WERI-Rb-1 (cell line): Measurements from ENCODE around the gene CSRP3.

Experiments used
- DNase-seq: peaks from one replicate; pipeline ENCODE4 v3.0.0-alpha.2; 2020
- H3K27ac ChIP-seq: fragments of 250-450 bp; sonication (Bioruptor Pico); 2 replicates; pipeline ENCODE4 v1.5.1; 2020; ENCODE audit warnings: mild to moderate bottlenecking, moderate library complexity
- H3K27me3 ChIP-seq: fragments of 250-450 bp; sonication (Bioruptor Pico); 2 replicates; pipeline ENCODE4 v1.5.1; 2021; ENCODE audit warnings: mild to moderate bottlenecking, low read depth, moderate library complexity; ENCODE audit not compliant: insufficient read depth, severe bottlenecking
- H3K36me3 ChIP-seq: fragments of 250-450 bp; sonication (Bioruptor Pico); 2 replicates; pipeline ENCODE4 v1.5.1; 2020; ENCODE audit warnings: mild to moderate bottlenecking, moderate library complexity
- H3K4me3 ChIP-seq: 2 replicates; pipeline ENCODE4 v1.5.1; 2011; ENCODE audit warnings: low read depth, mild to moderate bottlenecking, control low read depth, low read length
- H3K9me3 ChIP-seq: fragments of 250-450 bp; sonication (Bioruptor Pico); 2 replicates; pipeline ENCODE4 v1.5.1; 2021; ENCODE audit warnings: mild to moderate bottlenecking, moderate library complexity; ENCODE audit not compliant: severe bottlenecking
- TF ChIP-seq, protein P1 (sequence below): IDR thresholded peaks from 2 replicates; pipeline ENCODE4 v1.5.1; 2011; ENCODE audit warnings: low read depth, mild to moderate bottlenecking, control low read depth, inconsistent platforms, low read length

Gene CSRP3

DNA sequence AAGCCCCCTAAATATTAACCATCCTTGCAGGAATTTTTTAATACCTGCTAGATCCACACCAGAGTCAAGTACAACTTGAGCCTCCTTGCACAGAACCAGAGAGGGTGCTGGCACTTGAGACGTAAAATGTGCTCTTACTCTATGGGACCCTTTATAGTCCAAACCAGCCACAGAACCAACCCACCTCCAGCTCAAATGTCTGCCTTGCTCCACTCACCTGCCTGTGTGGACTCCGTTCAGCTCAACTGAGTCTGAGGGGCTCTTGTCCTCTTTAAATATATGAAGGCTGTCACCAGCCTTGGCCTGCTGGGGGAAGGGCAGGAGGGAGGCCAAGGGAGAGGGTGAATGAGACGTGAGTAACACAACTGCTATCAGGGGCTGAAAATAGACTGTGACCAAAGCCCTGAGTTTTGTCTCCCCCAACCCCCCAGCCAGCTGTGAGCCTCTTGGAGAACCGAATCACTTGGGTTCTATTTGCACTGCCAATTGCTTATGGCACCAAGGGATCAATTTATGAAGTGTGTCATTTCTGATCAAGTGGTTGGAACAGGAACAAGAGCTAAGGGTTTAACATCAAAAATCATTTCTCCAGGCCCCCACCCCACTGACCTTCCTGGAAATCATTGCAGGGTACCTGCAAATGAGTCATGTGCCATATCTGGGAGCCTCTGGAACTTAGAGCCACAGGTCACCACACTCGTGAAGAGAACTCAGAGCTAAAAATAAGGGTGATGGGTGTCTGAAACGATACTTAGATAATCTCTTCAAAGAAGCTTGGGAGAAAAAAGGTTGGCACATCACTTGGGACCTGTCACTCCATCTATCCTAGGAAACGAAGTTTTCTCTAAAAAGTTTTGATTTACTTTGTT lies at the start of gene CSRP3:
Gene CSRP3 (minus strand): TSS at position 247 of the 869 bp plus-strand sequence. CDS start 9,535 bp downstream, outside the sequence.
- Histone ChIP-seq H3K4me3 (no peak within 1 kb of the TSS), H3K9me3 (no peaks in the 10 kb centered on the region), H3K27ac (no peak within 1 kb of the TSS), H3K27me3 (peaks cover 2% of the 10 kb centered on the region), H3K36me3 (no peaks in the 10 kb centered on the region)
- DNase-seq: no peak
- TF ChIP-seq, protein P1, sequence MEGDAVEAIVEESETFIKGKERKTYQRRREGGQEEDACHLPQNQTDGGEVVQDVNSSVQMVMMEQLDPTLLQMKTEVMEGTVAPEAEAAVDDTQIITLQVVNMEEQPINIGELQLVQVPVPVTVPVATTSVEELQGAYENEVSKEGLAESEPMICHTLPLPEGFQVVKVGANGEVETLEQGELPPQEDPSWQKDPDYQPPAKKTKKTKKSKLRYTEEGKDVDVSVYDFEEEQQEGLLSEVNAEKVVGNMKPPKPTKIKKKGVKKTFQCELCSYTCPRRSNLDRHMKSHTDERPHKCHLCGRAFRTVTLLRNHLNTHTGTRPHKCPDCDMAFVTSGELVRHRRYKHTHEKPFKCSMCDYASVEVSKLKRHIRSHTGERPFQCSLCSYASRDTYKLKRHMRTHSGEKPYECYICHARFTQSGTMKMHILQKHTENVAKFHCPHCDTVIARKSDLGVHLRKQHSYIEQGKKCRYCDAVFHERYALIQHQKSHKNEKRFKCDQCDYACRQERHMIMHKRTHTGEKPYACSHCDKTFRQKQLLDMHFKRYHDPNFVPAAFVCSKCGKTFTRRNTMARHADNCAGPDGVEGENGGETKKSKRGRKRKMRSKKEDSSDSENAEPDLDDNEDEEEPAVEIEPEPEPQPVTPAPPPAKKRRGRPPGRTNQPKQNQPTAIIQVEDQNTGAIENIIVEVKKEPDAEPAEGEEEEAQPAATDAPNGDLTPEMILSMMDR: no peak

DNA sequence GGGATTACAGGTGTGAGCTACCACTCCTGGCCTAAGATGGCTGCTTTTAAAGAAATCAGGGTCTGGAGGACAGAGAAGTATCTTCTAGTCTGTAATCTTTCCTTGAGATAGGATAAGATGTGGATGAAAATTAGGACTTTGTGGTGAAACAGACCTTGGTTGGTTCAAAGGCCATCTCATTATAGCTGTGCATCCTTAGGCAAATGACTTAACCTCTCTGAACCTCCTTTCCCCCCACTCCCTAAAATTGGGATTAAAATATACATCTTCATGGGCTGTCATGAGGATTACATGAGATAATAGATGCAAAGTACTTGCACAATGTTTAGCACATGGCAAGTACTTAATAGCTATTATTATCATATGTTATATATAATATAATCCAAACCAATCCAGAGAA lies 49.8 kb upstream of the CSRP3 start:
- DNase-seq: no peak
- Histone ChIP-seq H3K27me3 (peaks cover 3% of the 10 kb centered on the region), H3K4me3 (no peak overlapping the region), H3K9me3 (peaks cover 17% of the 10 kb centered on the region), H3K36me3 (no peaks in the 10 kb centered on the region), H3K27ac (no peak overlapping the region)
- TF ChIP-seq, protein P1: no peak

GRCh38 chr11:19246816-19247215 lies 45.0 kb upstream of the CSRP3 start:
- no peaks in the 10 kb centered on the region for H3K36me3 ChIP-seq
- H3K9me3 ChIP-seq: peaks cover 17% of the 10 kb centered on the region
- no peak for DNase-seq
- H3K27ac ChIP-seq: no peak overlapping the region
- peaks cover 3% of the 10 kb centered on the region for H3K27me3 ChIP-seq
- no peak overlapping the region for H3K4me3 ChIP-seq
- TF ChIP-seq, protein P1: no peak

DNA sequence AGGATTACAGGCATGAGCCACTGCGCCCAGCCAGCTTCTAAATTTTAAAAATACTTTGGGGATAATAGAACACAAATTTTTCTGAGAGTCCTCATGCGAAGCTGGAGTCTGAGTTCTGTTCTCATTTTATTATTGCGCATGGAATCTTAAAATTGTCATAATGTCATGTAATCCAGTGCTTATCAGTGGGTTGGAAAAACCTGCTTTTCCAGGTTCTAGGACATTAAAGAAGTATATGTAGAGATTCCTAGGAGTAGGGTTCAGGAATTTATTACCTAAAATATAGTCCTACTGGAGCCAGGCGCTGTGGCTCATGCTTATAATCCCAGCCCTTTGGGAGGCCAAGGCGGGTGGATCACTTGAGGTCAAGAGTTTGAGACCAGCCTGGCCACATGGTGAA lies 43.6 kb upstream of the CSRP3 start:
- no peaks in the 10 kb centered on the region for H3K36me3 ChIP-seq
- H3K27me3 ChIP-seq: peaks cover 3% of the 10 kb centered on the region
- H3K27ac ChIP-seq: no peak overlapping the region
- H3K4me3 ChIP-seq: no peak overlapping the region
- DNase-seq: no peak
- TF ChIP-seq, protein P1: no peak
- peaks cover 11% of the 10 kb centered on the region for H3K9me3 ChIP-seq

- DNase-seq: no peak
- TF ChIP-seq, protein P1: no peak
- no peak overlapping the region for H3K27ac ChIP-seq
- H3K27me3 ChIP-seq: peaks cover 3% of the 10 kb centered on the region
- H3K4me3 ChIP-seq: no peak overlapping the region
- H3K36me3 ChIP-seq: no peaks in the 10 kb centered on the region
- peaks cover 9% of the 10 kb centered on the region for H3K9me3 ChIP-seq
Observed at GRCh38 chr11:19244621-19245020, 42.8 kb upstream of the CSRP3 start.
